ENCODE data around the gene FBXO44.

The FBXO44 gene

GRCh38 chr1:11658542-11658941, 3.9 kb downstream of the FBXO44 start:
- DNase-seq (no peak), ATAC-seq (no peak)

GRCh38 chr1:11659748-11660147, 5.1 kb downstream of the FBXO44 start:
- no peak for DNase-seq
- no peak for ATAC-seq

GRCh38 chr1:11661103-11661502, 6.4 kb downstream of the FBXO44 start:
- DNase-seq (no peak), ATAC-seq (no peak)

GRCh38 chr1:11664336-11665065, 9.8 kb downstream of the FBXO44 start:
- ATAC-seq (peak; percentile 70), DNase-seq (peak; percentile 68)

- ATAC-seq = no peak
Measured at GRCh38 chr1:11668516-11668915, 13.8 kb downstream of the FBXO44 start.

GRCh38 chr1:11670747-11671146, 16.1 kb downstream of the FBXO44 start:
- DNase-seq (no peak), ATAC-seq (no peak)

More at GRCh38 chr1:11668516-11668915, 13.8 kb downstream of the FBXO44 start:
- no peak for DNase-seq

GRCh38 chr1:11671205-11671543, 16.5 kb downstream of the FBXO44 start:
- no peak for DNase-seq

GRCh38 chr1:11671544-11672286, 17.0 kb downstream of the FBXO44 start:
- DNase-seq = no peak
- ATAC-seq = no peak

More at GRCh38 chr1:11671205-11671543, 16.5 kb downstream of the FBXO44 start:
- ATAC-seq = no peak

- ATAC-seq = no peak
- DNase-seq = no peak
Measured at GRCh38 chr1:11673089-11673769, 18.6 kb downstream of the FBXO44 start.

GRCh38 chr1:11674488-11674887, 19.8 kb downstream of the FBXO44 start:
- no peak for DNase-seq
- no peak for ATAC-seq

- ATAC-seq (no peak), DNase-seq (no peak)
Measured at GRCh38 chr1:11675325-11675724, 20.6 kb downstream of the FBXO44 start.

- ATAC-seq (no peak), DNase-seq (no peak)
Measured at GRCh38 chr1:11676386-11677103, 21.9 kb downstream of the FBXO44 start.

- no peak for DNase-seq
Measured at GRCh38 chr1:11678442-11678841, 23.8 kb downstream of the FBXO44 start.

GRCh38 chr1:11680270-11681070, 25.8 kb downstream of the FBXO44 start:
- no peak for DNase-seq
- ATAC-seq = peak; percentile 14

More at GRCh38 chr1:11678442-11678841, 23.8 kb downstream of the FBXO44 start:
- no peak for ATAC-seq

- ATAC-seq (peak; percentile 93), DNase-seq (peak; percentile 95)
Measured at GRCh38 chr1:11681071-11681771, 26.5 kb downstream of the FBXO44 start, which contains the start of gene MAD2L2. TSS of gene MAD2L2 (minus strand) at chr1:11681148. CDS start at chr1:11680601, 547 bp downstream.

- no peak for DNase-seq
- ATAC-seq = no peak
Measured at GRCh38 chr1:11682287-11682771, 27.7 kb downstream of the FBXO44 start.

GRCh38 chr1:11682799-11683198, 28.1 kb downstream of the FBXO44 start:
- DNase-seq (no peak), ATAC-seq (no peak)

GRCh38 chr1:11684070-11684469, 29.4 kb downstream of the FBXO44 start:
- ATAC-seq (no peak), DNase-seq (no peak)

- ATAC-seq (no peak), DNase-seq (no peak)
Measured at GRCh38 chr1:11685210-11685752, 30.6 kb downstream of the FBXO44 start.

GRCh38 chr1:11688506-11688905, 33.8 kb downstream of the FBXO44 start:
- DNase-seq (no peak), ATAC-seq (no peak)

Measured in stimulated activated naive CD8-positive, alpha-beta T cell treated with anti-CD3 and anti-CD28 coated beads, Interleukin-15, Interleukin-2, amounts not matched to agents 100 U/mL and 50 U/mL, for 24 hours (primary cell).